Transverse colon (tissue), 4 donors: Measurements from ENCODE around the gene PCDHA13. TPM values are rescaled to one million over a fixed set of nuclear protein-coding genes. Genes with fewer than 3 reads are reported as not detected.
"Not testable (repeated sequence)": the region's sequence is repeated elsewhere in the genome, so short reads cannot be mapped to it uniquely, and the experiment has no call there.

ENCODE experiments used
- DNase-seq: peaks from one replicate; pipeline ENCODE4 v3.0.0-alpha.2; 2019
- H3K27ac ChIP-seq, 4 donors: fragments of 200-600 bp; sonication (generic); 2 replicates each; pipeline ENCODE4 v1.5.1; 2016 to 2018; ENCODE audit warnings: inconsistent platforms in 4 of 4
- H3K27me3 ChIP-seq: fragments of 200-600 bp; sonication (generic); 2 replicates; pipeline ENCODE4 v1.5.1; 2017; ENCODE audit warnings: inconsistent platforms
- H3K36me3 ChIP-seq, 4 donors: fragments of 200-600 bp; sonication (generic); 2 replicates each; pipeline ENCODE4 v1.5.1; 2017 to 2019; ENCODE audit warnings: inconsistent platforms in 4 of 4
- H3K4me1 ChIP-seq, 4 donors: fragments of 200-600 bp; sonication (generic); 2 replicates each; pipeline ENCODE4 v1.5.1; 2017 to 2020; ENCODE audit warnings: inconsistent platforms in 4 of 4
- H3K4me3 ChIP-seq, 4 donors: fragments of 200-600 bp; sonication (generic); 1 replicate in 1 of 4; 2 replicates in 3 of 4; pipeline versions ENCODE4 v1.5.1 to v1.6.1; 2017 to 2019; ENCODE audit warnings: inconsistent platforms in 4 of 4
- H3K9me3 ChIP-seq, 2 donors: fragments of 200-600 bp; sonication (generic); 2 replicates each; pipeline ENCODE4 v1.5.1; 2017 to 2019; ENCODE audit warnings: inconsistent platforms in 2 of 2
- CTCF ChIP-seq, 5 experiments: fragments of 200-600 bp in 3 of 5; fragments of 450-650 bp in 2 of 5; sonication (generic) in 3 of 5; IDR thresholded peaks; 1 replicate in 2 of 5; 2 replicates in 3 of 5; pipeline ENCODE4 v1.5.1; 2016 to 2017; ENCODE audit warnings: antibody characterized with exemption in 5 of 5, inconsistent platforms in 3 of 5, mild to moderate bottlenecking in 2 of 5, moderate library complexity in 1 of 5
- EP300 ChIP-seq: sonication (generic); formaldehyde crosslinking; IDR thresholded peaks from one replicate; pipeline ENCODE4 v1.6.1; 2017; ENCODE audit warnings: antibody characterized with exemption, low read depth
- POLR2A ChIP-seq: fragments of 450-650 bp; IDR thresholded peaks from one replicate; pipeline ENCODE4 v1.6.1; 2016; ENCODE audit warnings: antibody characterized with exemption, mild to moderate bottlenecking, moderate library complexity
- POLR2AphosphoS5 ChIP-seq, 3 donors: sonication (generic); formaldehyde crosslinking; IDR thresholded peaks; one replicate each; pipeline ENCODE4 v1.6.1; 2016; ENCODE audit warnings: antibody characterized with exemption in 3 of 3
- WGBS, 2 donors: methylation state at CpG; one replicate each; pipeline ENCODE4 v1.1.5; 2018; ENCODE audit warnings: low coverage in 1 of 2; 5-methylcytosine and 5-hydroxymethylcytosine counted together
- in situ Hi-C, 4 donors: fragments of 200-750 bp; cut with MboI; loops; one replicate each; pipeline versions ENCODE4 v1.15.0 to v1.15.1; 2017; ENCODE audit warnings: low sequenced_read_pairs in 3 of 4, low pct_ligation_motif_present in 1 of 4, low pct_unique_long_range_greater_than_20kb in 1 of 4
- intact Hi-C: fragments of 100-400 bp; cut with DNase I; formaldehyde crosslinking; loops from one replicate; pipeline ENCODE4 v1.15.1; 2023; ENCODE audit warnings: low total_unique reads
- total RNA-seq, 4 donors: library from RNA; depleted of rRNA; stranded (reverse); fragments of >200 nt; gene quantifications; one replicate each; pipeline ENCODE4 v1.1.0, GENCODE V29; 2016

Gene PCDHA13
- total RNA-seq, 4 donors from 2014 or later = 0.32 to 0.55 TPM; not detected in 2

GRCh38 chr5:140870221-140871201, 11.4 kb upstream of the PCDHA13 start:
- TF ChIP-seq EP300 (no peak), CTCF (IDR thresholded peaks at IDR 0.05) (no peak), POLR2A (no peak), POLR2AphosphoS5 (IDR thresholded peaks at IDR 0.05) (no peak)
- 86% methylated on average over 88 of the region's 114 CpGs; no CpG with 5 or more reads in 1 of the 2 donors for WGBS, 2 donors
- Histone ChIP-seq H3K27me3 (no peaks in the 10 kb centered on the region), H3K36me3 (no peaks in the 10 kb centered on the region), H3K27ac (no peak overlapping the region), H3K4me1 (no peaks in the 10 kb centered on the region), H3K4me3 (no peak overlapping the region), H3K9me3 (peaks cover 17 to 20% of the 10 kb centered on the region in 2 donors)
- no peak for DNase-seq
- in situ Hi-C loops (no loop called here), intact Hi-C loops (no loop called here)

DNA sequence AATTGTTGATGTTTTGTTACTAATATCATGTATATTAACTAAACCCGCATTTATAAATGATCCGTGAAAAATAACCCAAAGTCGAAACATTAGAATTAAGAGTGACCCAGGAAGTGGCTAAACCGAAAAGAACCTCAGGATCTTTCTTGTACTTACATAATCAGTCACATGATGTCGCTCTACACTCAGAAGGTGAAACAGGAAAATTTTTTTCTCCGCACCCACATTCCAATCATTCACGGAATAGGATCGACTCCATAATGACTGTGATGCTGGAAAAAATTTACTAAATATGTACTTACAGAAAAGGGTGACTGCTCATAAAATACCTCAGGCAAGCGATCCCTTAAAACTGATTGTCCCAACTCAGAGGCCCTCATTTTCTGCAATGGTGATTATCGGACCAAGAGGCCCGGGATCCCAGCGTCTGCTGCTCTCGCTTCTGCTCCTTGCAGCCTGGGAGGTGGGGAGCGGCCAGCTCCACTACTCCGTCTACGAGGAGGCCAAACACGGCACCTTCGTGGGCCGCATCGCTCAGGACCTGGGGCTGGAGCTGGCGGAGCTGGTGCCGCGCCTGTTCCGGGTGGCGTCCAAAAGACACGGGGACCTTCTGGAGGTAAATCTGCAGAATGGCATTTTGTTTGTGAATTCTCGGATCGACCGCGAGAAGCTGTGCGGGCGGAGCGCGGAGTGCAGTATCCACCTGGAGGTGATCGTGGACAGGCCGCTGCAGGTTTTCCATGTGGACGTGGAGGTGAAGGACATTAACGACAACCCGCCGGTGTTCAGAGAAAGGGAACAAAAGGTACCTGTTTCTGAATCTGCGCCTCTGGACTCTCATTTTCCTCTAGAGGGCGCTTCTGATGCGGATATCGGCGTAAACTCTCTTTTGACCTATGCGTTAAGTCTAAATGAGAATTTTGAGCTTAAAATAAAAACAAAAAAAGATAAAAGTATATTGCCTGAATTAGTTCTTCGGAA, 6.5 kb upstream of the PCDHA13 start, which contains the start of gene PCDHA12:
Gene PCDHA12 (plus strand): TSS at position 224 of the 981 bp plus-strand sequence. CDS start 165 bp downstream, at position 389.
- peaks cover 11% of the 10 kb centered on the region for H3K27me3 ChIP-seq
- H3K4me3 ChIP-seq = no peak within 1 kb of the TSS
- WGBS, 2 donors = 40 to 53% methylated on average over 19 to 47 of the region's 47 CpGs
- TF ChIP-seq CTCF (IDR thresholded peaks at IDR 0.05) (no peak), POLR2A (no peak), EP300 (no peak), POLR2AphosphoS5 (IDR thresholded peaks at IDR 0.05) (no peak)
- peaks cover 0 to 45% of the 10 kb centered on the region in 2 donors for H3K9me3 ChIP-seq
- intact Hi-C loops = no loop called here
- no peaks in the 10 kb centered on the region for H3K36me3 ChIP-seq
- in situ Hi-C loops = no loop called here
- DNase-seq = no peak
- H3K27ac ChIP-seq = no peak within 1 kb of the TSS
- no peaks in the 10 kb centered on the region for H3K4me1 ChIP-seq

GRCh38 chr5:140876541-140877261, 5.2 kb upstream of the PCDHA13 start:
- in situ Hi-C loops, H3K36me3 ChIP-seq: not testable (repeated sequence)
- peaks cover 0 to 41% of the 10 kb centered on the region in 2 donors for H3K9me3 ChIP-seq

DNA sequence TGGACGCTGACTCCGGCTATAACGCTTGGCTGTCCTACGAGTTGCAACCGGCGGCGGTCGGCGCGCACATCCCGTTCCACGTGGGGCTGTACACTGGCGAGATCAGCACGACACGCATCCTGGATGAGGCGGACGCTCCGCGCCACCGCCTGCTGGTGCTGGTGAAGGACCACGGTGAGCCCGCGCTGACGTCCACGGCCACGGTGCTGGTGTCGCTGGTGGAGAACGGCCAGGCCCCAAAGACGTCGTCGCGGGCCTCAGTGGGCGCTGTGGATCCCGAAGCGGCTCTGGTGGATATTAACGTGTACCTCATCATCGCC, 4.7 kb upstream of the PCDHA13 start:
- 81% methylated on average over 37 of the region's 37 CpGs; no CpG with 5 or more reads in 1 of the 2 donors for WGBS, 2 donors
- TF ChIP-seq POLR2AphosphoS5 (IDR thresholded peaks at IDR 0.05) (no peak), EP300 (no peak), CTCF (IDR thresholded peaks at IDR 0.05) (no peak), POLR2A (no peak)
- in situ Hi-C loops (no loop called here), intact Hi-C loops (no loop called here)
- Histone ChIP-seq H3K4me3 (no peak overlapping the region), H3K9me3 (peaks cover 0 to 37% of the 10 kb centered on the region in 2 donors), H3K4me1 (no peaks in the 10 kb centered on the region), H3K36me3 (no peaks in the 10 kb centered on the region), H3K27ac (no peak overlapping the region), H3K27me3 (peaks cover 11% of the 10 kb centered on the region)
- DNase-seq = no peak

More at GRCh38 chr5:140876541-140877261, 5.2 kb upstream of the PCDHA13 start:
- WGBS, 2 donors = 80 to 84% methylated on average over 1 to 80 of the region's 80 CpGs
- peaks cover 11% of the 10 kb centered on the region for H3K27me3 ChIP-seq
- H3K4me3 ChIP-seq, intact Hi-C loops, H3K4me1 ChIP-seq, H3K27ac ChIP-seq, DNase-seq: not testable (repeated sequence)
